ENCODE results near the gene ZSCAN23. TPM values are rescaled to one million over a fixed set of nuclear protein-coding genes. Genes with fewer than 3 reads are reported as not detected.

Gene ZSCAN23
- total and polyA plus RNA-seq, 9 of the 15 experiments (the other 6 are each of a cell fraction or from before 2014, with no cell fraction given), result 0.05 to 0.29 (median 0.21) TPM; not detected in 1

DNA sequence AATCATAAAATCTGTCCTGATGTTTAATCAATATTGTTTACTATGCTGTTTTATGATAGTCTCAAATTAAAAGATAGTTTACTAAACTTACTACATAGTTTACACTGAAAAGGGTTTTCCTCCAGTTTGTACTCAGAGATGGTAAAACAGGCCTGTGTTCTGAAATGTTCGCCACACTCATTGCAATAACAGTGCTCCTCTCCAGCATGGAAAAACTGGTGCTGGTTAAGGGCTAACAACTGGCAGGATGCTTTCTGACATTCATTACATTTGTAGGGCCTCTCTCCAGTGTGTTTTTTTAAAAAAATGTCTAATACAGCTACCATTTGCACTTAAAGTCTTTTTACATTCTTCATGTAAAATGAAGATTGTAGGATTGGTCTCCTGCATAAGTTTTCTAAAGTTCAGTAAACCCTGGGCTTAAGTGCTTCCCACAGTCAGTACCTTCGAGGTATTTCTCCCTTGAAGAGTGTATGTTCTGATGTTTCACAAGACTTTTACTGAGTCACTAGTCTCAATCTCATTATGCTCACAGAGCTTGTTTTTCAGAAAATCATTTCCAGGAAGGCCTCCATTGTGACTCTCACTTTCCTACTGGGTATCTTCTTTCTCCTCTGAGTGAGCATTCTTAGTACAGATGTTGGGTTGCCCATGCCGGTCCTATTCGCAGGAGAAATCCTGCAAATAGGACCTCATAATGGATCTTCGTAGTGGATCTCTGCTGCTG is 35.1 kb downstream of the ZSCAN23 start:
- DNase-seq (ENCODE audit: extremely low read depth in 1 of 4, low spot score in 3 of 4) (peak in 2 of 4 experiments; percentile 25 to 45), FAIRE-seq (no peak), ATAC-seq (peak; percentile 77)
- Histone ChIP-seq H3K4me3 (no peak overlapping the region), H3K4me2 (ENCODE audit: insufficient read depth, low read length) (peak overlapping the region; percentile 5; the same call in 1 of the 2 replicates), H2AFZ (ENCODE audit: low read depth, low read length) (peak overlapping the region; percentile 83), H3K9me1 (ENCODE audit: control insufficient read depth, insufficient read depth, low read length) (no peaks in the 10 kb centered on the region), H3K27me3 (ENCODE audit: control insufficient read depth in 2 of 2, insufficient read depth in 2 of 2, low read length in 2 of 2) (no peaks in the 10 kb centered on the region), H3K36me3 (ENCODE audit: control insufficient read depth, insufficient read depth, low read length) (no peaks in the 10 kb centered on the region), H3K9ac (ENCODE audit: insufficient read depth in 1 of 2, low read depth in 2 of 2, low read length in 2 of 2) (no peak overlapping the region), H3K27ac (ENCODE audit: extremely low read depth, low read depth, low read length) (peak overlapping the region; percentile 33; the same call in 1 of the 3 replicates), H4K20me1 (replicated peaks; ENCODE audit: control insufficient read depth, insufficient read depth, low read length) (no peaks in the 10 kb centered on the region), H3K9me3 (replicated peaks; ENCODE audit: control insufficient read depth, insufficient read depth, low read depth, low read length) (no peaks in the 10 kb centered on the region), H3K79me2 (ENCODE audit: control insufficient read depth, insufficient read depth, low read length) (no peaks in the 10 kb centered on the region), H3K4me1 (replicated peaks in 1 of 2; ENCODE audit: control insufficient read depth in 2 of 2, insufficient read depth in 2 of 2, low read length in 2 of 2) (peaks cover 0 to 25% of the 10 kb centered on the region in 2 experiments; a peak in 3 of 5 replicates)
- in situ Hi-C loops (cut with MboI), result no loop called here
- WGBS (ENCODE audit: insufficient coverage, low coverage, missing lambda C conversion rate), result 39% methylated on average over 5 of the region's 5 CpGs
- POLR2A ChIA-PET, result interaction anchor here (0.5 to 2.1 kb wide), 6 partner anchors 11 to 192 kb away, joined by 3 to 6 read pairs (median 4); partner anchors contain the start of gene ZSCAN31
- CTCF ChIA-PET (ENCODE audit: low intra/inter-chr PET ratio), result no interaction called here
- BruUV-seq (replicated peaks), result no TSS peak
- intact Hi-C loops (cut with micrococcal nuclease), result no loop called here
- TF ChIP-seq SMARCA4 (IDR thresholded peaks at IDR 0.05), result 0 out of 2 replicates have a peak, but pooled peaks have one; percentile 20
- TF ChIP-seq NEUROD1 (IDR thresholded peaks at IDR 0.05; ENCODE audit: borderline replicate concordance, low read depth, low read length, partially characterized antibody), result no peak
- peak; percentile 35 to 52; a peak in 1 of 4 replicates for TF ChIP-seq KDM1A (IDR thresholded peaks at IDR 0.05)
- TF ChIP-seq ZNF133 (CRISPR knock-in tag; IDR thresholded peaks at IDR 0.05), result no peak
- TF ChIP-seq, protein P1, sequence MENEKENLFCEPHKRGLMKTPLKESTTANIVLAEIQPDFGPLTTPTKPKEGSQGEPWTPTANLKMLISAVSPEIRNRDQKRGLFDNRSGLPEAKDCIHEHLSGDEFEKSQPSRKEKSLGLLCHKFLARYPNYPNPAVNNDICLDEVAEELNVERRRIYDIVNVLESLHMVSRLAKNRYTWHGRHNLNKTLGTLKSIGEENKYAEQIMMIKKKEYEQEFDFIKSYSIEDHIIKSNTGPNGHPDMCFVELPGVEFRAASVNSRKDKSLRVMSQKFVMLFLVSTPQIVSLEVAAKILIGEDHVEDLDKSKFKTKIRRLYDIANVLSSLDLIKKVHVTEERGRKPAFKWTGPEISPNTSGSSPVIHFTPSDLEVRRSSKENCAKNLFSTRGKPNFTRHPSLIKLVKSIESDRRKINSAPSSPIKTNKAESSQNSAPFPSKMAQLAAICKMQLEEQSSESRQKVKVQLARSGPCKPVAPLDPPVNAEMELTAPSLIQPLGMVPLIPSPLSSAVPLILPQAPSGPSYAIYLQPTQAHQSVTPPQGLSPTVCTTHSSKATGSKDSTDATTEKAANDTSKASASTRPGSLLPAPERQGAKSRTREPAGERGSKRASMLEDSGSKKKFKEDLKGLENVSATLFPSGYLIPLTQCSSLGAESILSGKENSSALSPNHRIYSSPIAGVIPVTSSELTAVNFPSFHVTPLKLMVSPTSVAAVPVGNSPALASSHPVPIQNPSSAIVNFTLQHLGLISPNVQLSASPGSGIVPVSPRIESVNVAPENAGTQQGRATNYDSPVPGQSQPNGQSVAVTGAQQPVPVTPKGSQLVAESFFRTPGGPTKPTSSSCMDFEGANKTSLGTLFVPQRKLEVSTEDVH (IDR thresholded peaks at IDR 0.05; ENCODE audit: low read depth, partially characterized antibody), result no peak
- TF ChIP-seq ZNF589 (CRISPR knock-in tag; IDR thresholded peaks at IDR 0.05; ENCODE audit: low read depth), result 0 out of 2 replicates have a peak, but pooled peaks have one; percentile 36
- TF ChIP-seq NFE2 (IDR thresholded peaks at IDR 0.05; ENCODE audit: low read depth), result peak; percentile 34; the same call in 1 of the 2 replicates
- 0 out of 2 replicates have a peak, but pooled peaks have one; percentile 34 for TF ChIP-seq EHMT2 (IDR thresholded peaks at IDR 0.05)
- TF ChIP-seq RBM22 (IDR thresholded peaks at IDR 0.05; ENCODE audit: low read depth, low read length, poor library complexity, severe bottlenecking), result no peak
- TF ChIP-seq CEBPG (CRISPR knock-in tag; IDR thresholded peaks at IDR 0.05), result no peak
- TF ChIP-seq CEBPG (tag; conservative IDR thresholded peaks at IDR 0.05 in 1 of 2, IDR thresholded peaks at IDR 0.05 in 1 of 2), result 0 out of 4 replicates have a peak, but pooled peaks of 1 of the 2 experiments have one; percentile 33
- TF ChIP-seq ZNF696 (CRISPR knock-in tag; conservative IDR thresholded peaks at IDR 0.05), result no peak
- no peak for TF ChIP-seq SPI1 (IDR thresholded peaks at IDR 0.05; ENCODE audit: borderline replicate concordance, low read depth, low read length)
- TF ChIP-seq, protein P2, sequence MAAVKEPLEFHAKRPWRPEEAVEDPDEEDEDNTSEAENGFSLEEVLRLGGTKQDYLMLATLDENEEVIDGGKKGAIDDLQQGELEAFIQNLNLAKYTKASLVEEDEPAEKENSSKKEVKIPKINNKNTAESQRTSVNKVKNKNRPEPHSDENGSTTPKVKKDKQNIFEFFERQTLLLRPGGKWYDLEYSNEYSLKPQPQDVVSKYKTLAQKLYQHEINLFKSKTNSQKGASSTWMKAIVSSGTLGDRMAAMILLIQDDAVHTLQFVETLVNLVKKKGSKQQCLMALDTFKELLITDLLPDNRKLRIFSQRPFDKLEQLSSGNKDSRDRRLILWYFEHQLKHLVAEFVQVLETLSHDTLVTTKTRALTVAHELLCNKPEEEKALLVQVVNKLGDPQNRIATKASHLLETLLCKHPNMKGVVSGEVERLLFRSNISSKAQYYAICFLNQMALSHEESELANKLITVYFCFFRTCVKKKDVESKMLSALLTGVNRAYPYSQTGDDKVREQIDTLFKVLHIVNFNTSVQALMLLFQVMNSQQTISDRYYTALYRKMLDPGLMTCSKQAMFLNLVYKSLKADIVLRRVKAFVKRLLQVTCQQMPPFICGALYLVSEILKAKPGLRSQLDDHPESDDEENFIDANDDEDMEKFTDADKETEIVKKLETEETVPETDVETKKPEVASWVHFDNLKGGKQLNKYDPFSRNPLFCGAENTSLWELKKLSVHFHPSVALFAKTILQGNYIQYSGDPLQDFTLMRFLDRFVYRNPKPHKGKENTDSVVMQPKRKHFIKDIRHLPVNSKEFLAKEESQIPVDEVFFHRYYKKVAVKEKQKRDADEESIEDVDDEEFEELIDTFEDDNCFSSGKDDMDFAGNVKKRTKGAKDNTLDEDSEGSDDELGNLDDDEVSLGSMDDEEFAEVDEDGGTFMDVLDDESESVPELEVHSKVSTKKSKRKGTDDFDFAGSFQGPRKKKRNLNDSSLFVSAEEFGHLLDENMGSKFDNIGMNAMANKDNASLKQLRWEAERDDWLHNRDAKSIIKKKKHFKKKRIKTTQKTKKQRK (IDR thresholded peaks at IDR 0.05; ENCODE audit: borderline replicate concordance, low read depth, low read length), result no peak
- peak; percentile 38; the same call in 1 of the 2 replicates for TF ChIP-seq JUND (IDR thresholded peaks at IDR 0.05; ENCODE audit: borderline replicate concordance, low read depth, low read length)
- peak; percentile 55; the same call in 1 of the 3 replicates for TF ChIP-seq JUND (tag; IDR thresholded peaks at IDR 0.05; ENCODE audit: borderline replicate concordance, low read depth, low read length)
